NCI-H146 treated with DMSO at 0.1 percent for 48 hours (cell line): ENCODE measurements around the gene SVIP.

Experiments
- DNase-seq: peaks from one replicate; lab custom pipeline; 2025; ENCODE audit not compliant: unreplicated experiment; lab: John Stamatoyannopoulos, UW

The SVIP gene

DNA sequence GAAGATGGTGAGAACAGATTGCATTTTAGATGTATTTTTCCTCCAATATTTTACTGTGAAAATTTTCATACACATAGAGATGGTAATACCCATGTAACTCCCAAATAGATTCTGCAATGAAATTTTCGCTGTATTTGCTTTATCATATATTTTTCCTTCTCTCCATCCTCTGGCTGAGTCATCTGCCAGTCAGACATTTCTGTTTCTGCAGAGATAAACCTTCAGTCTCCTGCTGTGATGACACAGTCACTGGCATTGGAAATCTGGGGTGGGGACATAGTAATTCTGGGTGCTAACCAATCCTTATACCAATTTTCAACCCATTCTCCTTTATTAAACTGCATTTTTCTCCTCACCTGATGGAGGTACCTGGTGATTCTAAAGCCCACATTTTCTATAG lies 33.7 kb downstream of the SVIP start:
- DNase-seq: no peak

DNA sequence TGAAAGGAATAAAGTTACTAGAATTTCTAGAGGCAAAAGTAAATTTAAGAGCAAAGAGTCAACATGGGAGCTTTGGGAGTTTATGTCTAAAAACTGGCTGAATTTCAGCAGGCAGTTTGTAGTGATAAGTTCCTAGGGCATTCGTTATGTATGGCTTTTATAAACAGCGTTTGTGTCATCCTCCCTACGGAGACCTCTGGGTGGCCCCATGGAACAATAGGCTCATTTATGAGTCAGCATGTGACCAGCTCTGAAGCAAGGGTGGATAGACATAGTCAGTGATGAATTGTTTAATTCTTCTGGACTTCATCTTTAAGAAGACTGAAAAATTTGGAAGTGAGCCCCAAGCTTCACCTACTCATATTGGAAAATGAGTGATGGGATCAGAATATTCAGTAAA lies 37.1 kb downstream of the SVIP start:
- no peak for DNase-seq

DNA sequence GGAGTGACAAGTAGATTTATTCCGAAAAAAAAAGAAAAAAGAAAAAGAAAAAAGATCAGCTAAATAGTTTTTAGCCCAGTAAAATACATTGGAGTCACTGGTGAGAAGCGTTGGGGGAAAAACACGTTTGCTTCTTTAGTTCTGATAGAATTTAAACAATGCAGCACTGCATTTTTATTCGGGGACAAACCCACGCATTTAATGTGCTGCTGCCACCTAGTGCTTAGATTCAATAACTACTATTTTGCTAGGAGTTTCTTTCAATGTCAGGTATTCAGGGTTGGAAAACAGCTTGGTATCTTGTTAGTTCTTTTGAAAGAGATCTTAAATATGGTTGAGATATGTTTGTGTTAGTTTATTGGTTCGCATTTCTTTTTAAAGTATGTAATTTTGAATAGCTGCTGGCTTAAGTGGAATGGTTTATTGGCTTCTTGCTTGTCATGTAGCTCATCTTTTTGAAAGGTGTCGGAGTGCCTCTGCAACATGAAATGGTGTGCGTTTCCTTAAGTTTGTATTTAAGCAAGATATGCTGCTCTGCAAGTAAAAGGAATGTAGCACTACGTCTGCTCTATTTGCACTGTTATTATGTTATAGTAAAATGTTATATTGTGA lies 41.9 kb downstream of the SVIP start:
- DNase-seq: peak; percentile 37

- DNase-seq: no peak
Observed at GRCh38 chr11:22787055-22787454, 42.5 kb downstream of the SVIP start.

GRCh38 chr11:22786475-22786874 lies 43.1 kb downstream of the SVIP start:
- no peak for DNase-seq

GRCh38 chr11:22785251-22785650 lies 44.4 kb downstream of the SVIP start:
- DNase-seq: no peak

DNA sequence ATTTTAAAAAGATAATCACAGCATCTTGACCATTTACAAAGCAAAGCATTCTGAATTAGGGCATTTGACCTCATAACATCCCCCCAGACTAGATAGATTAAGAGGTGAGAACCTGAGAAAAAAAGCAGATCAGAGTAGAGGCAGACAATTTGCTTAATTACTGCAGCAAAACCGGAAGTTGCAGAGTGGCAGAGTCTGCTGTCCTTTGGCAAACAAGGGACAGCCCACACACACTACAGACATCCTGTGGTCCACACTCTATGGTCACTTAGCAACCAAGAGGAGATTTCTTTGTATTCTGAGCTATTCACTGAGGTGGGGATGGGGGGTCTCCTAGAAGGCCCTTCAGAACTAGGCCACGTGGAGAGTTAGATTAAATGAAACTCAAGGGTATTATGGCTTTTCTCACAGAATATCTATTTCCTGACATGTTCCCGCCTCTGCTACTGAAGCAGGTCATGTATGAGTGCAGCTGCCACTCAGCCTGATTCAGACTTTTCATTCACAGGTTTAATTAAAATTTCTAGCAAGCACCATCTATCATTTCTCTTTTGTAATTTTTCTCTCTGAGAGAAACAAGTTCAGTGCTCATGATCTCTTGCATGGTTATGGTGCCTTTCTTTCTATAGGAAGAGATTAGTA lies 48.5 kb downstream of the SVIP start:
- no peak for DNase-seq

- no peak for DNase-seq
Observed at GRCh38 chr11:22779850-22780249, 49.8 kb downstream of the SVIP start.

- DNase-seq: no peak
Observed at GRCh38 chr11:22778642-22779041, 51.0 kb downstream of the SVIP start.

GRCh38 chr11:22775248-22775647 lies 54.4 kb downstream of the SVIP start:
- DNase-seq: no peak

DNA sequence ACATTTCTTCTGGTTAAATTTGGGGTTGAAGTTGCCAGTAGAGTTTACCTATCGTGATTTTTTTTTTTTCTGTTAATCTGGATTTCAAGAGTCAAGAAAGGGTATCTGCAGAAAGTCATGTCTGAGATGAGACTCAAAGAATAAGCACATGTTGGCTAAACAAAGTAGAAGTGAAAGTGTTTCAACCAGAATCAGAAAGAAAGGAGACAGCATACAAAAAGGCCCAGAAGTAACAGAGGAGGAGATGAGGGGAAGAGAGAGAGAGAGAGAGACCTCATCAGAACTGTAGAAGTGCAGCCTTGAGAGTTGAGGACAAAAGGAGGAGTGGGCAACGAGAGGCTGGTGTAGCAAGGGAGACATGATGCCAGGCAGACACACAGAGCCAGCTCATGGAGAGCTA lies 54.9 kb downstream of the SVIP start:
- DNase-seq: no peak

DNA sequence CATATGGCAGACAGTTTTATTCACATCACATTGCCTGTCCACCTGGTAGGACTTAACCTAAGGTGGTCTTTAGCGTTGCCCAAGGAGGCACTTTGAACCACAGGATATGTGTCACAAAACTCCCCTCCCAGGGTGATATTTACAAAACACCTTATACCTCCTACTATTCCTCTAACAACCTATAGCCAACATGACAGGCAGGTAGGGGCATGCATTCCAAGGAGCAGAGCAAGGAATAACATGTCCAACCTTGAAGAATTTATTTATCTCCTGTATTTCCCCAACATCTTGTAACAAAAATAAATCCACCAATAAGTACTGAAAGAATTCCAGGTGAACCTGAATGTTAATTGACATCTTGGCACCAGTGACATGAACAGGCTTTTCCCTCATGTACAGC lies 60.5 kb downstream of the SVIP start:
- DNase-seq: no peak
